HUES6 (cell line): Measurements from ENCODE around the gene ARFRP1.

Experiments used
- H3K27ac ChIP-seq: 2 replicates; pipeline ENCODE4 v1.7.0; 2013; ENCODE audit warnings: low read depth, mild to moderate bottlenecking, low read length, inconsistent platforms
- H3K27me3 ChIP-seq: 2 replicates; pipeline ENCODE4 v1.6.1; 2013; ENCODE audit warnings: low read length; ENCODE audit not compliant: control insufficient read depth, insufficient read depth
- H3K36me3 ChIP-seq: 2 replicates; pipeline ENCODE4 v1.6.1; 2013; ENCODE audit warnings: low read length; ENCODE audit not compliant: control insufficient read depth, insufficient read depth
- H3K4me1 ChIP-seq: 2 replicates; pipeline ENCODE4 v1.6.1; 2013; ENCODE audit warnings: low read length; ENCODE audit not compliant: control insufficient read depth, insufficient read depth
- H3K4me3 ChIP-seq: 2 replicates; pipeline ENCODE4 v1.5.1; 2013; ENCODE audit warnings: low read depth, low read length
- H3K9ac ChIP-seq: one replicate; pipeline ENCODE4 v1.6.1; 2013; ENCODE audit warnings: mild to moderate bottlenecking, low read length
- H3K9me3 ChIP-seq: 2 replicates; pipeline ENCODE4 v1.6.1; 2013; ENCODE audit warnings: low read depth, low read length; ENCODE audit not compliant: control insufficient read depth, insufficient read depth

Gene ARFRP1

GRCh38 chr20:63718996-63719395 lies 11.2 kb upstream of the ARFRP1 start:
- Histone ChIP-seq H3K36me3 (peaks cover 41% of the 10 kb centered on the region), H3K9me3 (no peaks in the 10 kb centered on the region), H3K4me1 (no peaks in the 10 kb centered on the region), H3K4me3 (no peak overlapping the region), H3K27me3 (no peaks in the 10 kb centered on the region), H3K27ac (no peak overlapping the region), H3K9ac (no peak overlapping the region)

GRCh38 chr20:63714858-63715257 lies 7.1 kb upstream of the ARFRP1 start:
- H3K9ac ChIP-seq = no peak overlapping the region
- H3K4me1 ChIP-seq = no peaks in the 10 kb centered on the region
- H3K36me3 ChIP-seq = peaks cover 52% of the 10 kb centered on the region
- no peaks in the 10 kb centered on the region for H3K9me3 ChIP-seq
- no peak overlapping the region for H3K4me3 ChIP-seq
- no peak overlapping the region for H3K27ac ChIP-seq
- H3K27me3 ChIP-seq = no peaks in the 10 kb centered on the region

GRCh38 chr20:63712191-63712590 lies 4.4 kb upstream of the ARFRP1 start:
- no peaks in the 10 kb centered on the region for H3K9me3 ChIP-seq
- peaks cover 47% of the 10 kb centered on the region for H3K36me3 ChIP-seq
- H3K27ac ChIP-seq = no peak overlapping the region
- H3K4me1 ChIP-seq = 0 out of 2 replicates have a peak, but pooled peaks cover 4% of the 10 kb centered on the region
- H3K9ac ChIP-seq = no peak overlapping the region
- no peaks in the 10 kb centered on the region for H3K27me3 ChIP-seq
- no peak overlapping the region for H3K4me3 ChIP-seq

- no peak overlapping the region for H3K4me3 ChIP-seq
Observed at GRCh38 chr20:63711085-63711645, 3.4 kb upstream of the ARFRP1 start.

GRCh38 chr20:63709149-63709527 lies 1.4 kb upstream of the ARFRP1 start:
- peak overlapping the region; percentile 92 for H3K9ac ChIP-seq
- H3K4me3 ChIP-seq = peak overlapping the region; percentile 78
- no peak overlapping the region for H3K27ac ChIP-seq
- H3K27me3 ChIP-seq = no peaks in the 10 kb centered on the region
- H3K4me1 ChIP-seq = peaks cover 8% of the 10 kb centered on the region
- H3K9me3 ChIP-seq = no peaks in the 10 kb centered on the region
- H3K36me3 ChIP-seq = peaks cover 63% of the 10 kb centered on the region

More at GRCh38 chr20:63711085-63711645, 3.4 kb upstream of the ARFRP1 start:
- Histone ChIP-seq H3K9me3 (no peaks in the 10 kb centered on the region), H3K27me3 (no peaks in the 10 kb centered on the region), H3K9ac (no peak overlapping the region), H3K36me3 (peaks cover 51% of the 10 kb centered on the region), H3K27ac (no peak overlapping the region), H3K4me1 (peaks cover 8% of the 10 kb centered on the region)

GRCh38 chr20:63708301-63709148 lies 749 bp upstream of the ARFRP1 start:
- no peaks in the 10 kb centered on the region for H3K9me3 ChIP-seq
- no peaks in the 10 kb centered on the region for H3K27me3 ChIP-seq
- no peak overlapping the region; the same call in 1 of the 2 replicates for H3K27ac ChIP-seq
- peak overlapping the region; percentile 78 for H3K4me3 ChIP-seq
- H3K4me1 ChIP-seq = peaks cover 8% of the 10 kb centered on the region
- peaks cover 67% of the 10 kb centered on the region for H3K36me3 ChIP-seq
- H3K9ac ChIP-seq = peak overlapping the region; percentile 92

- Histone ChIP-seq H3K4me1 (peaks cover 8% of the 10 kb centered on the region), H3K27ac (peak overlapping the region; percentile 34; the same call in 1 of the 2 replicates), H3K9me3 (no peaks in the 10 kb centered on the region), H3K4me3 (peak overlapping the region; percentile 78), H3K27me3 (no peaks in the 10 kb centered on the region), H3K36me3 (peaks cover 58% of the 10 kb centered on the region), H3K9ac (peak overlapping the region; percentile 92)
Observed at GRCh38 chr20:63706852-63707557, 771 bp downstream of the ARFRP1 start.

- Histone ChIP-seq H3K27me3 (no peaks in the 10 kb centered on the region), H3K4me3 (peak overlapping the region; percentile 78), H3K9me3 (no peaks in the 10 kb centered on the region), H3K36me3 (peaks cover 50% of the 10 kb centered on the region), H3K4me1 (peaks cover 8% of the 10 kb centered on the region), H3K27ac (no peak overlapping the region), H3K9ac (peak overlapping the region; percentile 92)
Observed at GRCh38 chr20:63706027-63706695, 1.6 kb downstream of the ARFRP1 start.

GRCh38 chr20:63705232-63706026 lies 2.3 kb downstream of the ARFRP1 start:
- Histone ChIP-seq H3K27ac (no peak overlapping the region), H3K4me1 (peaks cover 8% of the 10 kb centered on the region), H3K9me3 (no peaks in the 10 kb centered on the region), H3K4me3 (no peak overlapping the region), H3K27me3 (no peaks in the 10 kb centered on the region), H3K9ac (no peak overlapping the region), H3K36me3 (peaks cover 43% of the 10 kb centered on the region)

- Histone ChIP-seq H3K27me3 (no peaks in the 10 kb centered on the region), H3K36me3 (peaks cover 39% of the 10 kb centered on the region), H3K27ac (no peak overlapping the region), H3K4me3 (no peak overlapping the region), H3K9me3 (no peaks in the 10 kb centered on the region), H3K4me1 (peaks cover 11% of the 10 kb centered on the region), H3K9ac (no peak overlapping the region)
Observed at GRCh38 chr20:63704749-63705117, 3.0 kb downstream of the ARFRP1 start.
